K562 (cell line): Measurements from ENCODE around the gene ZNF239. TPM values are rescaled to one million over a fixed set of nuclear protein-coding genes. Genes with fewer than 3 reads are reported as not detected.

ENCODE experiments used
- BRF1 ChIP-seq: IDR thresholded peaks from 3 replicates; pipeline ENCODE4 v1.6.1; 2011; ENCODE audit warnings: borderline replicate concordance, mild to moderate bottlenecking; ENCODE audit not compliant: insufficient read length; ENCODE audit errors: extremely low read depth
- CAMTA2 ChIP-seq: fragments of 250-450 bp; sonication (Bioruptor Pico); conservative IDR thresholded peaks from 2 replicates; pipeline ENCODE4 v1.5.1; 2022
- CC2D1A ChIP-seq: fragments of 450-650 bp; IDR thresholded peaks from 2 replicates; pipeline ENCODE4 v1.6.1; 2017; ENCODE audit warnings: mild to moderate bottlenecking
- CREBBP ChIP-seq: IDR thresholded peaks from one replicate; pipeline ENCODE4 v1.6.1; 2012; ENCODE audit warnings: low read depth, mild to moderate bottlenecking, control low read depth, inconsistent platforms, low read length
- CTBP1 ChIP-seq: fragments of 450-650 bp; IDR thresholded peaks from 2 replicates; pipeline ENCODE4 v1.6.1; 2016; ENCODE audit warnings: borderline replicate concordance
- E2F3 ChIP-seq: fragments of 250-450 bp; sonication (Bioruptor Pico); IDR thresholded peaks from 2 replicates; pipeline ENCODE4 v1.4.0; 2020; ENCODE audit warnings: mild to moderate bottlenecking
- JUND ChIP-seq, 2 experiments: IDR thresholded peaks; 2 replicates in 1 of 2; 3 replicates in 1 of 2; pipeline ENCODE4 v1.6.1; 2011; ENCODE audit warnings: borderline replicate concordance in 2 of 2, low read depth in 2 of 2, low read length in 2 of 2, improper control_type of control experiment in 1 of 2, missing biosample characterization in 1 of 2, missing genetic modification characterization in 1 of 2, missing genetic modification reagents in 1 of 2
- KLF13 ChIP-seq: fragments of 450-650 bp; IDR thresholded peaks from 2 replicates; pipeline ENCODE4 v1.6.1; 2016; ENCODE audit warnings: missing genetic modification characterization, low read depth, mild to moderate bottlenecking, missing compliant biosample characterization, moderate library complexity, borderline replicate concordance
- NELFE ChIP-seq: IDR thresholded peaks from 2 replicates; pipeline ENCODE4 v1.6.1; 2011; ENCODE audit warnings: mild to moderate bottlenecking; ENCODE audit not compliant: insufficient read depth, insufficient read length
- NFE2L1 ChIP-seq: fragments of 450-650 bp; IDR thresholded peaks from 2 replicates; pipeline ENCODE4 v1.6.1; 2016; ENCODE audit warnings: missing genetic modification characterization, low read depth, mild to moderate bottlenecking, missing compliant biosample characterization, moderate library complexity, borderline replicate concordance
- NR1H2 ChIP-seq: sonication (generic); formaldehyde crosslinking; IDR thresholded peaks from 2 replicates; pipeline ENCODE4 v1.4.0; 2020; ENCODE audit warnings: mild to moderate bottlenecking, missing genetic modification reagents
- PCBP1 ChIP-seq: fragments of 200-400 bp; formaldehyde crosslinking; IDR thresholded peaks from 2 replicates; pipeline ENCODE4 v1.6.1; 2018; ENCODE audit warnings: mild to moderate bottlenecking, low read depth, low read length; ENCODE audit not compliant: poor library complexity, severe bottlenecking
- SMAD2 ChIP-seq: fragments of 150-350 bp; IDR thresholded peaks from 2 replicates; pipeline ENCODE4 v1.6.1; 2014; ENCODE audit warnings: low read depth, mild to moderate bottlenecking, low read length
- SOX6 ChIP-seq: fragments of 450-650 bp; IDR thresholded peaks from 2 replicates; pipeline ENCODE4 v1.6.1; 2014; ENCODE audit warnings: mild to moderate bottlenecking
- SRSF7 ChIP-seq: fragments of 200-400 bp; formaldehyde crosslinking; optimal IDR thresholded peaks from 2 replicates; pipeline ENCODE3; 2017; ENCODE audit warnings: mild to moderate bottlenecking, low read depth, low read length
- ZBTB7A ChIP-seq: IDR thresholded peaks from 2 replicates; pipeline ENCODE4 v1.6.1; 2011; ENCODE audit warnings: low read depth, mild to moderate bottlenecking, low read length, moderate library complexity, borderline replicate concordance; ENCODE audit not compliant: control insufficient read depth
- ZNF274 ChIP-seq: IDR thresholded peaks from 2 replicates; pipeline ENCODE4 v1.6.1; 2011; ENCODE audit warnings: low read depth, mild to moderate bottlenecking, low read length, moderate library complexity, borderline replicate concordance
- polyA plus RNA-seq, 8 experiments: library from polyadenylated mRNA; depleted of rRNA in 4 of 8; stranded (reverse) in 5 of 8; unstranded in 3 of 8; fragments of >200 nt; fragmentation: Nextera tagmentation in 2 of 8; fragmentation: Illumina TruSeq in 1 of 8; extraction: Ambion mirVana in 2 of 8; extraction: Trizol in 1 of 8; gene quantifications; 2 replicates each; pipeline versions ENCODE4 v1.2.1 to v1.2.3, GENCODE V29; 2011 to 2014; ENCODE audit warnings: inconsistent platforms in 1 of 8, missing spikeins in 1 of 8
- total RNA-seq, 7 experiments: library from RNA; depleted of rRNA in 6 of 7; stranded (reverse); fragments of >200 nt in 6 of 7; fragmentation: Illumina TruSeq in 2 of 7; extraction: Trizol in 2 of 7; gene quantifications; 2 replicates each; pipeline versions ENCODE4 v1.2.1 to v1.2.3, GENCODE V29; 2011 to 2021; ENCODE audit warnings: low replicate concordance in 1 of 7
- TF ChIP-seq, protein P1 (sequence below): sonication (generic); formaldehyde crosslinking; IDR thresholded peaks from 2 replicates; pipeline ENCODE4 v1.8.0; 2022; ENCODE audit warnings: mild to moderate bottlenecking, low read depth, missing genetic modification reagents
- TF ChIP-seq, protein P2 (sequence below): sonication (generic); formaldehyde crosslinking; IDR thresholded peaks from 2 replicates; pipeline ENCODE4 v1.8.0; 2022; ENCODE audit warnings: mild to moderate bottlenecking, missing genetic modification reagents, borderline replicate concordance
- TF ChIP-seq, protein P3 (sequence below): fragments of 450-650 bp; IDR thresholded peaks from 2 replicates; pipeline ENCODE4 v1.6.1; 2014; ENCODE audit warnings: low read depth, mild to moderate bottlenecking, moderate library complexity, borderline replicate concordance
- TF ChIP-seq, protein P4 (sequence below): sonication (generic); formaldehyde crosslinking; IDR thresholded peaks from 2 replicates; pipeline ENCODE4 v1.9.0; 2022; ENCODE audit warnings: mild to moderate bottlenecking, missing genetic modification reagents

The ZNF239 gene
- total and polyA plus RNA-seq, 9 of the 15 experiments (the other 6 are each of a cell fraction or from before 2014, with no cell fraction given) = 13.7 to 26.7 (median 23.4) TPM

DNA sequence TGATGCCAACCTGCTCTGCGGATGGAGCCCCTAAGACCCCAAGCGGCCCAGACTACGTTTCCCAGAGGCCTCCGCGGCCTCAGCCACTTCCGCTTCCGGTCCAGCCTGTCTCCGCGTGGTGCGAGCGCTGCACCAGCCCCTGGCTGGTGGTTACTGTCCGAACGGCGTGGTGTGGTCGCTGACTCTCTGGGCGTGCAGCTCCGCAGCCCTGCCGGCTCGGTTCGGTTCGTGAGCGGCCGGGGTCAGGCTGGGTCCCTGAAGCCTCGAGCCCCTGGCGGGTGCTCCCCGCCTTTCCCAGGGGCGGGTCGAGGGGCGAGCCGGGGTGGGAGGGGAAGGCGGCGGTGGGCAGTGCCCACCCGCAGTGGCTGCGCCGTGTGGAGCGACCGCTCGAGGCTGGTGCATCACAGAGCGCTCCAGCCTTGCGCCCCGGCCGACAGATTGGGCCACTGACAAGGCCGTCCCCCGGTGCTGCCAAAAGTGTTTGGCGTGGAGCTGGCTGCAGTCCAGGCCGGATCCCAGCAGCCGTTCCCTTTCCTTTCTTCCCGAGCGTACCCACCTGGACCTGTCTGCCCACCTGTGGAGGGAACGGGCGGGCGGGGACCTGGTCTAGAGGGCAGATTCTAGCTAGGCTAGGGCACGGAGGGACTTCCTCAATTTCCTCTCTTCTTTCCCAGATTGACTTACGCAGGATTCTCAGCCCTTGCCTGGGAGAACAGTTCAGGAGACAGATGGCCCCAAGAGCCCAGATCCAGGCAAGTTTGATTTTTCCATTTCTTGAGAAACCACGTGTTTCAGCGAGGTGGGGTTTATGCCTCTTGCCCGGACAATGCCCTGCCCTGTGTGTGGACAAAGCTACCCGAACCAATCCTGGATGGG lies 32.1 kb upstream of the ZNF239 start, which contains the start of gene ZNF485 (continued):
- TF ChIP-seq, protein P1, sequence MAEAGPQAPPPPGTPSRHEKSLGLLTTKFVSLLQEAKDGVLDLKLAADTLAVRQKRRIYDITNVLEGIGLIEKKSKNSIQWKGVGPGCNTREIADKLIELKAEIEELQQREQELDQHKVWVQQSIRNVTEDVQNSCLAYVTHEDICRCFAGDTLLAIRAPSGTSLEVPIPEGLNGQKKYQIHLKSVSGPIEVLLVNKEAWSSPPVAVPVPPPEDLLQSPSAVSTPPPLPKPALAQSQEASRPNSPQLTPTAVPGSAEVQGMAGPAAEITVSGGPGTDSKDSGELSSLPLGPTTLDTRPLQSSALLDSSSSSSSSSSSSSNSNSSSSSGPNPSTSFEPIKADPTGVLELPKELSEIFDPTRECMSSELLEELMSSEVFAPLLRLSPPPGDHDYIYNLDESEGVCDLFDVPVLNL = no peak
- TF ChIP-seq NFE2L1 = no peak
- TF ChIP-seq SOX6 = no peak
- TF ChIP-seq, protein P2, sequence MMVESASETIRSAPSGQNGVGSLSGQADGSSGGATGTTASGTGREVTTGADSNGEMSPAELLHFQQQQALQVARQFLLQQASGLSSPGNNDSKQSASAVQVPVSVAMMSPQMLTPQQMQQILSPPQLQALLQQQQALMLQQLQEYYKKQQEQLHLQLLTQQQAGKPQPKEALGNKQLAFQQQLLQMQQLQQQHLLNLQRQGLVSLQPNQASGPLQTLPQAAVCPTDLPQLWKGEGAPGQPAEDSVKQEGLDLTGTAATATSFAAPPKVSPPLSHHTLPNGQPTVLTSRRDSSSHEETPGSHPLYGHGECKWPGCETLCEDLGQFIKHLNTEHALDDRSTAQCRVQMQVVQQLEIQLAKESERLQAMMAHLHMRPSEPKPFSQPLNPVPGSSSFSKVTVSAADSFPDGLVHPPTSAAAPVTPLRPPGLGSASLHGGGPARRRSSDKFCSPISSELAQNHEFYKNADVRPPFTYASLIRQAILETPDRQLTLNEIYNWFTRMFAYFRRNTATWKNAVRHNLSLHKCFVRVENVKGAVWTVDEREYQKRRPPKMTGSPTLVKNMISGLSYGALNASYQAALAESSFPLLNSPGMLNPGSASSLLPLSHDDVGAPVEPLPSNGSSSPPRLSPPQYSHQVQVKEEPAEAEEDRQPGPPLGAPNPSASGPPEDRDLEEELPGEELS (CRISPR knock-in tag) = peak; percentile 66; the same call in 1 of the 2 replicates
- TF ChIP-seq E2F3 (CRISPR knock-in tag) = 0 out of 2 replicates have a peak, but pooled peaks have one; percentile 28
- TF ChIP-seq, protein P3, sequence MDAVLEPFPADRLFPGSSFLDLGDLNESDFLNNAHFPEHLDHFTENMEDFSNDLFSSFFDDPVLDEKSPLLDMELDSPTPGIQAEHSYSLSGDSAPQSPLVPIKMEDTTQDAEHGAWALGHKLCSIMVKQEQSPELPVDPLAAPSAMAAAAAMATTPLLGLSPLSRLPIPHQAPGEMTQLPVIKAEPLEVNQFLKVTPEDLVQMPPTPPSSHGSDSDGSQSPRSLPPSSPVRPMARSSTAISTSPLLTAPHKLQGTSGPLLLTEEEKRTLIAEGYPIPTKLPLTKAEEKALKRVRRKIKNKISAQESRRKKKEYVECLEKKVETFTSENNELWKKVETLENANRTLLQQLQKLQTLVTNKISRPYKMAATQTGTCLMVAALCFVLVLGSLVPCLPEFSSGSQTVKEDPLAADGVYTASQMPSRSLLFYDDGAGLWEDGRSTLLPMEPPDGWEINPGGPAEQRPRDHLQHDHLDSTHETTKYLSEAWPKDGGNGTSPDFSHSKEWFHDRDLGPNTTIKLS = peak; percentile 86
- TF ChIP-seq BRF1 = no peak
- no peak for TF ChIP-seq NR1H2
- TF ChIP-seq CREBBP = no peak
- no peak for TF ChIP-seq CC2D1A
- peak; percentile 83 for TF ChIP-seq PCBP1
- TF ChIP-seq, protein P4, sequence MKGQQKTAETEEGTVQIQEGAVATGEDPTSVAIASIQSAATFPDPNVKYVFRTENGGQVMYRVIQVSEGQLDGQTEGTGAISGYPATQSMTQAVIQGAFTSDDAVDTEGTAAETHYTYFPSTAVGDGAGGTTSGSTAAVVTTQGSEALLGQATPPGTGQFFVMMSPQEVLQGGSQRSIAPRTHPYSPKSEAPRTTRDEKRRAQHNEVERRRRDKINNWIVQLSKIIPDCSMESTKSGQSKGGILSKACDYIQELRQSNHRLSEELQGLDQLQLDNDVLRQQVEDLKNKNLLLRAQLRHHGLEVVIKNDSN (CRISPR knock-in tag) = peak; percentile 66
- TF ChIP-seq NELFE = no peak
- no peak for TF ChIP-seq ZNF274
- peak; percentile 87; the same call in 1 of the 2 replicates for TF ChIP-seq CAMTA2 (CRISPR knock-in tag)
- TF ChIP-seq KLF13 (tag) = no peak
- TF ChIP-seq ZBTB7A = peak; percentile 80
- no peak for TF ChIP-seq SRSF7
- no peak for TF ChIP-seq SMAD2
- no peak for TF ChIP-seq CTBP1
- TF ChIP-seq JUND (IDR thresholded peaks at IDR 0.05; ENCODE audit: borderline replicate concordance, low read depth, low read length) = 0 out of 2 replicates have a peak, but pooled peaks have one; percentile 2
- TF ChIP-seq JUND (tag; IDR thresholded peaks at IDR 0.05; ENCODE audit: borderline replicate concordance, low read depth, low read length) = no peak; the same call in 2 of the 3 replicates
